HepG2 (cell line): ENCODE results near the gene LYPLA2. TPM values are rescaled to one million over a fixed set of nuclear protein-coding genes. Genes with fewer than 3 reads are reported as not detected.
A peak's percentile ranks its signal among the peaks of the same experiment; 100 is the strongest.

ENCODE experiments used
- ATF7 ChIP-seq, 2 experiments: fragments of 450-650 bp in 1 of 2; sonication (generic) in 1 of 2; formaldehyde crosslinking in 1 of 2; IDR thresholded peaks; 2 replicates each; pipeline versions ENCODE4 v1.4.0 to v1.6.1; 2016 to 2020; ENCODE audit warnings: antibody characterized with exemption in 1 of 2, mild to moderate bottlenecking in 1 of 2, missing genetic modification reagents in 1 of 2
- NFKBIZ ChIP-seq: IDR thresholded peaks from 2 replicates; pipeline ENCODE4 v1.6.1; 2018; ENCODE audit warnings: missing genetic modification reagents, missing compliant biosample characterization
- RBM22 ChIP-seq: fragments of 200-400 bp; formaldehyde crosslinking; optimal IDR thresholded peaks from 2 replicates; pipeline ENCODE3; 2017; ENCODE audit warnings: mild to moderate bottlenecking, low read length, moderate library complexity
- SRY ChIP-seq: sonication (generic); formaldehyde crosslinking; IDR thresholded peaks from 2 replicates; pipeline ENCODE4 v1.8.0; 2022; ENCODE audit warnings: mild to moderate bottlenecking, missing genetic modification reagents
- ZFP36L1 ChIP-seq: sonication (generic); formaldehyde crosslinking; IDR thresholded peaks from 2 replicates; pipeline ENCODE4 v1.8.0; 2022; ENCODE audit warnings: mild to moderate bottlenecking, missing genetic modification reagents, moderate library complexity
- ZMAT3 ChIP-seq: sonication (generic); formaldehyde crosslinking; conservative IDR thresholded peaks from 2 replicates; pipeline ENCODE4 v1.7.0; 2021; ENCODE audit warnings: missing genetic modification reagents
- ZNF317 ChIP-seq: sonication (generic); formaldehyde crosslinking; IDR thresholded peaks from 2 replicates; pipeline ENCODE4 v1.5.0; 2020; ENCODE audit warnings: mild to moderate bottlenecking, missing genetic modification reagents
- ZNF33B ChIP-seq: sonication (generic); formaldehyde crosslinking; IDR thresholded peaks from 2 replicates; pipeline ENCODE4 v1.5.1; 2020; ENCODE audit warnings: mild to moderate bottlenecking, missing genetic modification reagents
- ZNF543 ChIP-seq: sonication (generic); formaldehyde crosslinking; IDR thresholded peaks from 2 replicates; pipeline ENCODE4 v1.4.0; 2020; ENCODE audit warnings: mild to moderate bottlenecking, missing genetic modification reagents
- ZNF552 ChIP-seq: sonication (generic); formaldehyde crosslinking; IDR thresholded peaks from 2 replicates; pipeline ENCODE4 v1.9.0; 2022; ENCODE audit warnings: missing genetic modification reagents, mild to moderate bottlenecking, borderline replicate concordance
- ZNF557 ChIP-seq: sonication (generic); formaldehyde crosslinking; IDR thresholded peaks from 2 replicates; pipeline ENCODE4 v1.4.0; 2020; ENCODE audit warnings: missing genetic modification reagents
- ZNF616 ChIP-seq: sonication (generic); formaldehyde crosslinking; IDR thresholded peaks from 2 replicates; pipeline ENCODE4 v1.5.0; 2020; ENCODE audit warnings: low read depth, mild to moderate bottlenecking, missing genetic modification reagents
- ZNF766 ChIP-seq: sonication (generic); formaldehyde crosslinking; IDR thresholded peaks from 2 replicates; pipeline ENCODE4 v1.5.0; 2020; ENCODE audit warnings: missing genetic modification reagents, borderline replicate concordance
- ZNF772 ChIP-seq: sonication (generic); formaldehyde crosslinking; IDR thresholded peaks from 2 replicates; pipeline ENCODE4 v1.5.0; 2020; ENCODE audit warnings: mild to moderate bottlenecking, missing genetic modification reagents
- polyA plus RNA-seq, 8 experiments: library from polyadenylated mRNA; depleted of rRNA in 3 of 8; stranded (reverse) in 7 of 8; unstranded in 1 of 8; fragments of >200 nt; fragmentation: Illumina TruSeq in 4 of 8; extraction: Trizol in 4 of 8; gene quantifications; 2 replicates each; pipeline versions ENCODE4 v1.2.1 to v1.2.3, GENCODE V29; 2011 to 2016; ENCODE audit warnings: low read depth in 4 of 8, missing spikeins in 1 of 8, mixed read lengths in 1 of 8; ENCODE audit not compliant: insufficient read depth in 1 of 8
- total RNA-seq, 5 experiments: library from RNA; depleted of rRNA; stranded (reverse); fragments of >200 nt; fragmentation: Illumina TruSeq; extraction: Trizol; gene quantifications; 2 replicates each; pipeline ENCODE4 v1.2.3, GENCODE V29; 2016; ENCODE audit warnings: low read depth in 1 of 5
- TF ChIP-seq, protein P1 (sequence below): sonication (generic); formaldehyde crosslinking; IDR thresholded peaks from 2 replicates; pipeline ENCODE4 v1.5.0; 2020; ENCODE audit warnings: mild to moderate bottlenecking, missing genetic modification reagents, borderline replicate concordance
- TF ChIP-seq, protein P2 (sequence below): sonication (generic); formaldehyde crosslinking; IDR thresholded peaks from 2 replicates; pipeline ENCODE4 v1.5.1; 2020; ENCODE audit warnings: missing genetic modification reagents, mild to moderate bottlenecking, borderline replicate concordance
- TF ChIP-seq, protein P3 (sequence below): sonication (generic); formaldehyde crosslinking; IDR thresholded peaks from 2 replicates; pipeline ENCODE4 v1.4.0; 2020; ENCODE audit warnings: missing genetic modification reagents; ENCODE audit errors: not compliant biosample characterization

The LYPLA2 gene
- total and polyA plus RNA-seq, 2 of the 13 experiments (the other 11 are each of a cell fraction or from before 2014, with no cell fraction given), result 72.1 to 73.2 TPM

DNA sequence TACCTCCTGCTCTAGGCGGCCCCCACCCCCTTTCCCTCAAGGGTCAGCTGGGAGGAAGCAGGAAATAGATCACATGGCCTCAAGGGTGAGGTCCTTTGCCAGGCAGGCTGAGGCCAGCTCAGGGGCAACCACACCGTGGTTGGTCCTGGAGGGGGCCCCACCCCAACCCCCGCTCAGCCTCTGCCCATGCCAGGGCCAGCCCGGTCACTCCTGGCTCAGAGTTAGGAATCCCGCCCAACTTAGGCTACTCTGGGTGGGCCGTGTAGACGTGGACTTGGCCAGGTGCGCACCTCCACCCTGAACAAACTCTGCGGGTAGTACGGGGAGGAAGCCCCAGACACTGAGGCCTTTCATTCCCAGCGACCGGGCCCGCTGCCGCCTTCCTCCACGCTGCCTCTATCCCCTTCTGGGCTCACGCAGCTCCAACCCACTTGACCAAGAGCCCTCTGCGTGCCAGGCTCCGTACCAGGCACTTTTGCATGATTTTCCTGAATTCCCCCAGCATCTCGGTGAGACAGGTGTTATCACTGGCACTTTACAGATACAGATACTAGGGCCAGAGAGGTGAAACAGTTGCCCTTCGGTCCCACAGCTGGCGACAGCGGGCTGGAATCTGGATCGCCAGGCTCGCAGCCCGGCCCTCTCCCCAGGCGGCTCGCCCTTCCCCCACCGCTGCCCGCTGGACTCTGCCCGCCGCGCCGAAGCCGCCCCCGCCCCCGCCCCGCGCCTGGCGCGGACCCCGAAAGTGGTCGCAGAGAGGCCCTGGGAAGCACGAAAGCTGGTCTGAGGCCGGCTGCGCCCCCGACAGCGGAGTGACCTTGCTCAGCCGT is 8.8 kb downstream of the LYPLA2 start (continued):
- TF ChIP-seq, protein P1, sequence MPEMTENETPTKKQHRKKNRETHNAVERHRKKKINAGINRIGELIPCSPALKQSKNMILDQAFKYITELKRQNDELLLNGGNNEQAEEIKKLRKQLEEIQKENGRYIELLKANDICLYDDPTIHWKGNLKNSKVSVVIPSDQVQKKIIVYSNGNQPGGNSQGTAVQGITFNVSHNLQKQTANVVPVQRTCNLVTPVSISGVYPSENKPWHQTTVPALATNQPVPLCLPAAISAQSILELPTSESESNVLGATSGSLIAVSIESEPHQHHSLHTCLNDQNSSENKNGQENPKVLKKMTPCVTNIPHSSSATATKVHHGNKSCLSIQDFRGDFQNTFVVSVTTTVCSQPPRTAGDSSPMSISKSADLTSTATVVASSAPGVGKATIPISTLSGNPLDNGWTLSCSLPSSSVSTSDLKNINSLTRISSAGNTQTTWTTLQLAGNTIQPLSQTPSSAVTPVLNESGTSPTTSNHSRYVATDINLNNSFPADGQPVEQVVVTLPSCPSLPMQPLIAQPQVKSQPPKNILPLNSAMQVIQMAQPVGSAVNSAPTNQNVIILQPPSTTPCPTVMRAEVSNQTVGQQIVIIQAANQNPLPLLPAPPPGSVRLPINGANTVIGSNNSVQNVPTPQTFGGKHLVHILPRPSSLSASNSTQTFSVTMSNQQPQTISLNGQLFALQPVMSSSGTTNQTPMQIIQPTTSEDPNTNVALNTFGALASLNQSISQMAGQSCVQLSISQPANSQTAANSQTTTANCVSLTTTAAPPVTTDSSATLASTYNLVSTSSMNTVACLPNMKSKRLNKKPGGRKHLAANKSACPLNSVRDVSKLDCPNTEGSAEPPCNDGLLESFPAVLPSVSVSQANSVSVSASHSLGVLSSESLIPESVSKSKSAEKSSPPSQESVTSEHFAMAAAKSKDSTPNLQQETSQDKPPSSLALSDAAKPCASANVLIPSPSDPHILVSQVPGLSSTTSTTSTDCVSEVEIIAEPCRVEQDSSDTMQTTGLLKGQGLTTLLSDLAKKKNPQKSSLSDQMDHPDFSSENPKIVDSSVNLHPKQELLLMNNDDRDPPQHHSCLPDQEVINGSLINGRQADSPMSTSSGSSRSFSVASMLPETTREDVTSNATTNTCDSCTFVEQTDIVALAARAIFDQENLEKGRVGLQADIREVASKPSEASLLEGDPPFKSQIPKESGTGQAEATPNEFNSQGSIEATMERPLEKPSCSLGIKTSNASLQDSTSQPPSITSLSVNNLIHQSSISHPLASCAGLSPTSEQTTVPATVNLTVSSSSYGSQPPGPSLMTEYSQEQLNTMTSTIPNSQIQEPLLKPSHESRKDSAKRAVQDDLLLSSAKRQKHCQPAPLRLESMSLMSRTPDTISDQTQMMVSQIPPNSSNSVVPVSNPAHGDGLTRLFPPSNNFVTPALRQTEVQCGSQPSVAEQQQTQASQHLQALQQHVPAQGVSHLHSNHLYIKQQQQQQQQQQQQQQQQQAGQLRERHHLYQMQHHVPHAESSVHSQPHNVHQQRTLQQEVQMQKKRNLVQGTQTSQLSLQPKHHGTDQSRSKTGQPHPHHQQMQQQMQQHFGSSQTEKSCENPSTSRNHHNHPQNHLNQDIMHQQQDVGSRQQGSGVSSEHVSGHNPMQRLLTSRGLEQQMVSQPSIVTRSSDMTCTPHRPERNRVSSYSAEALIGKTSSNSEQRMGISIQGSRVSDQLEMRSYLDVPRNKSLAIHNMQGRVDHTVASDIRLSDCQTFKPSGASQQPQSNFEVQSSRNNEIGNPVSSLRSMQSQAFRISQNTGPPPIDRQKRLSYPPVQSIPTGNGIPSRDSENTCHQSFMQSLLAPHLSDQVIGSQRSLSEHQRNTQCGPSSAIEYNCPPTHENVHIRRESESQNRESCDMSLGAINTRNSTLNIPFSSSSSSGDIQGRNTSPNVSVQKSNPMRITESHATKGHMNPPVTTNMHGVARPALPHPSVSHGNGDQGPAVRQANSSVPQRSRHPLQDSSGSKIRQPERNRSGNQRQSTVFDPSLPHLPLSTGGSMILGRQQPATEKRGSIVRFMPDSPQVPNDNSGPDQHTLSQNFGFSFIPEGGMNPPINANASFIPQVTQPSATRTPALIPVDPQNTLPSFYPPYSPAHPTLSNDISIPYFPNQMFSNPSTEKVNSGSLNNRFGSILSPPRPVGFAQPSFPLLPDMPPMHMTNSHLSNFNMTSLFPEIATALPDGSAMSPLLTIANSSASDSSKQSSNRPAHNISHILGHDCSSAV, result no peak
- no peak for TF ChIP-seq ATF7 (IDR thresholded peaks at IDR 0.05)
- TF ChIP-seq ATF7 (CRISPR knock-in tag; IDR thresholded peaks at IDR 0.05), result no peak
- TF ChIP-seq ZNF766 (CRISPR knock-in tag), result no peak
- no peak for TF ChIP-seq ZNF557 (CRISPR knock-in tag)
- peak; percentile 71; the same call in 1 of the 2 replicates for TF ChIP-seq ZNF616 (CRISPR knock-in tag)
- no peak for TF ChIP-seq ZNF317 (CRISPR knock-in tag)
- TF ChIP-seq ZFP36L1 (CRISPR knock-in tag), result no peak
- no peak for TF ChIP-seq RBM22
- peak; percentile 32; the same call in 1 of the 2 replicates for TF ChIP-seq SRY (CRISPR knock-in tag)
- TF ChIP-seq, protein P2, sequence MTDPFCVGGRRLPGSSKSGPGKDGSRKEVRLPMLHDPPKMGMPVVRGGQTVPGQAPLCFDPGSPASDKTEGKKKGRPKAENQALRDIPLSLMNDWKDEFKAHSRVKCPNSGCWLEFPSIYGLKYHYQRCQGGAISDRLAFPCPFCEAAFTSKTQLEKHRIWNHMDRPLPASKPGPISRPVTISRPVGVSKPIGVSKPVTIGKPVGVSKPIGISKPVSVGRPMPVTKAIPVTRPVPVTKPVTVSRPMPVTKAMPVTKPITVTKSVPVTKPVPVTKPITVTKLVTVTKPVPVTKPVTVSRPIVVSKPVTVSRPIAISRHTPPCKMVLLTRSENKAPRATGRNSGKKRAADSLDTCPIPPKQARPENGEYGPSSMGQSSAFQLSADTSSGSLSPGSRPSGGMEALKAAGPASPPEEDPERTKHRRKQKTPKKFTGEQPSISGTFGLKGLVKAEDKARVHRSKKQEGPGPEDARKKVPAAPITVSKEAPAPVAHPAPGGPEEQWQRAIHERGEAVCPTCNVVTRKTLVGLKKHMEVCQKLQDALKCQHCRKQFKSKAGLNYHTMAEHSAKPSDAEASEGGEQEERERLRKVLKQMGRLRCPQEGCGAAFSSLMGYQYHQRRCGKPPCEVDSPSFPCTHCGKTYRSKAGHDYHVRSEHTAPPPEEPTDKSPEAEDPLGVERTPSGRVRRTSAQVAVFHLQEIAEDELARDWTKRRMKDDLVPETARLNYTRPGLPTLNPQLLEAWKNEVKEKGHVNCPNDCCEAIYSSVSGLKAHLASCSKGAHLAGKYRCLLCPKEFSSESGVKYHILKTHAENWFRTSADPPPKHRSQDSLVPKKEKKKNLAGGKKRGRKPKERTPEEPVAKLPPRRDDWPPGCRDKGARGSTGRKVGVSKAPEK (CRISPR knock-in tag), result no peak
- no peak; the same call in 1 of the 2 replicates for TF ChIP-seq ZNF543 (CRISPR knock-in tag)
- TF ChIP-seq ZNF552 (CRISPR knock-in tag), result no peak
- TF ChIP-seq ZMAT3 (CRISPR knock-in tag), result no peak; the same call in 1 of the 2 replicates
- TF ChIP-seq ZNF772 (CRISPR knock-in tag), result no peak
- TF ChIP-seq, protein P3, sequence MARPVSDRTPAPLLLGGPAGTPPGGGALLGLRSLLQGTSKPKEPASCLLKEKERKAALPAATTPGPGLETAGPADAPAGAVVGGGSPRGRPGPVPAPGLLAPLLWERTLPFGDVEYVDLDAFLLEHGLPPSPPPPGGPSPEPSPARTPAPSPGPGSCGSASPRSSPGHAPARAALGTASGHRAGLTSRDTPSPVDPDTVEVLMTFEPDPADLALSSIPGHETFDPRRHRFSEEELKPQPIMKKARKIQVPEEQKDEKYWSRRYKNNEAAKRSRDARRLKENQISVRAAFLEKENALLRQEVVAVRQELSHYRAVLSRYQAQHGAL (CRISPR knock-in tag), result no peak
- TF ChIP-seq NFKBIZ (CRISPR knock-in tag), result no peak; the same call in 1 of the 2 replicates
- 0 out of 2 replicates have a peak, but pooled peaks have one; percentile 43 for TF ChIP-seq ZNF33B
